Testis (tissue), 2 donors: ENCODE data around the gene IMPG2.

Source experiments
- CTCF ChIP-seq, 3 experiments: fragments of 450-650 bp in 2 of 3; fragments of 200-600 bp in 1 of 3; sonication (generic) in 1 of 3; IDR thresholded peaks; one replicate each; pipeline ENCODE4 v1.5.1; 2016 to 2019; ENCODE audit warnings: antibody characterized with exemption in 3 of 3, mild to moderate bottlenecking in 2 of 3, moderate library complexity in 1 of 3
- POLR2A ChIP-seq: fragments of 450-650 bp; IDR thresholded peaks from one replicate; pipeline ENCODE4 v1.6.1; 2017; ENCODE audit warnings: antibody characterized with exemption, mild to moderate bottlenecking, moderate library complexity

- TF ChIP-seq CTCF (IDR thresholded peaks at IDR 0.05) (peak; percentile 40 to 57 (median 40)), POLR2A (no peak)
Observed at GRCh38 chr3:101195951-101196713, 124.2 kb downstream of the IMPG2 start.
